Spinal cord (tissue), 10 donors: Measurements from ENCODE around the gene ANO8. TPM values are rescaled to one million over a fixed set of nuclear protein-coding genes. Genes with fewer than 3 reads are reported as not detected.

Source experiments
- DNase-seq, 6 donors: peaks; one replicate each; pipeline versions ENCODE4 v3.0.0 to v3.0.0-alpha.2; 2013 to 2015; ENCODE audit warnings: low spot score in 6 of 6, low read depth in 4 of 6
- H3K27ac ChIP-seq: one replicate; pipeline ENCODE4 v1.5.1; 2013; ENCODE audit warnings: low read depth, low read length, control low read depth
- H3K27me3 ChIP-seq: one replicate; pipeline ENCODE4 v1.6.1; 2013; ENCODE audit warnings: low read length; ENCODE audit not compliant: control insufficient read depth, insufficient read depth
- H3K36me3 ChIP-seq: one replicate; pipeline ENCODE4 v1.6.1; 2013; ENCODE audit warnings: low read length; ENCODE audit not compliant: control insufficient read depth, insufficient read depth
- H3K4me1 ChIP-seq: one replicate; pipeline ENCODE4 v1.6.1; 2013; ENCODE audit warnings: low read length; ENCODE audit not compliant: control insufficient read depth, insufficient read depth
- H3K4me3 ChIP-seq: one replicate; pipeline ENCODE4 v1.5.1; 2013; ENCODE audit warnings: low read depth, low read length, control low read depth
- H3K9me3 ChIP-seq: one replicate; pipeline ENCODE4 v1.6.1; 2013; ENCODE audit warnings: low read length; ENCODE audit not compliant: control insufficient read depth, insufficient read depth
- WGBS: methylation state at CpG from one replicate; pipeline ENCODE4 v1.1.5; 2013; ENCODE audit warnings: missing lambda C conversion rate; ENCODE audit not compliant: insufficient coverage; 5-methylcytosine and 5-hydroxymethylcytosine counted together
- polyA plus RNA-seq, 2 donors: library from polyadenylated mRNA; unstranded; fragments of 120-200 nt; gene quantifications; one replicate each; pipeline ENCODE4 v1.2.1, GENCODE V29; 2013; ENCODE audit not compliant: insufficient read length in 2 of 2
- total RNA-seq, 2 donors: library from RNA; depleted of rRNA in 1 of 2; stranded (reverse); fragments of 120-200 nt in 1 of 2; fragments of >200 nt in 1 of 2; gene quantifications; one replicate each; pipeline versions ENCODE4 v1.2.3 to v1.2.4, GENCODE V29; 2013 to 2014
- donor health status: healthy.

ANO8 gene
- total and polyA plus RNA-seq, 4 donors, result 12.9 to 77.6 (median 39.5) TPM

DNA sequence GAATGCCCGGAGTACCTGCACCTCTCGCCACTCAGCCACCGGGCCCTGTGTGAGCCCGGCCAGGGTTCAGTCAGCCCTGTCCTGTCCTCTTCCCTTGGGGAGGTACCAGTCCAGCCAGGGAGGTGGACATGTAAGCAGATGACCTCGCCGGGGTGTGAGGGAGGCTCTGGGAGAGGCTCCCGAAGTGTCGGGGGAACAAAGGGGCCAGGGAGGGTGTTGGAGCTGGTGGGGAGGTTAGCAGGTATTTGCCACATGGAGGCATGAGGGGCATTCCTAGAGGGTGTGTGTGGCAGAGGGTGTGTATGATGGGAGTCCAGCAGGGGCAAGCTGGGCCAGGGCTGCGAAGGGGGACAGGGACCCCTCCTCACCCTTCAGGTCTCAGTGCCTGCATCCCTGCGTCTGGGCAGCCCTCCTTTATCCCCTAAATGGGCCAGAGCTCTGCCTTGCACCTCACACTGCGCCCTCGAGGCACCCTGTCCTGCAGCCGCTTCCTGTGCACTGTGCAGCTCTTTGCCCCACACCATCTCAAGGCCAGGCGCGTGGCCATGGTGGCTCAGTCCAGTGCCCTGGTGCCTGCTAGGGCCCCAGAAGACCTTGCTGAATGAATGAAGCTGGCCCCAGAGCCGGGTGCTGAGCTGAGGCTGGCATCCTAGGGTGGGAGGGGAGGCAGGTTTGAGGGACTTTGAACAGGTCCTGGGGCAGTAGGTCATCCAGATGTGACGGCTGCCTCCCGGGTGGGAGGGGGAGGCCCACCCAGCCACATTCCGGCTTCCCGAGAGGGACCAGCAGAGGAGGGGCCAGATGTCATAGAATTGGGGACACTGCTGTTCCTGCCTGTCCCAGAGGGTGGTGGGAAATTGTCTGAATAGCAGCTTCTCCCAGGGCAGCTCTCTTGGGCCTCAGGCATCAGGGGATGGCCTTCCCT is 22.2 kb downstream of the ANO8 start:
- Histone ChIP-seq H3K27ac (no peak overlapping the region), H3K36me3 (peaks cover 61% of the 10 kb centered on the region), H3K9me3 (no peaks in the 10 kb centered on the region), H3K4me1 (peaks cover 28% of the 10 kb centered on the region), H3K4me3 (no peak overlapping the region), H3K27me3 (no peaks in the 10 kb centered on the region)
- 92% methylated on average over 20 of the region's 20 CpGs for WGBS
- no peak for DNase-seq

DNA sequence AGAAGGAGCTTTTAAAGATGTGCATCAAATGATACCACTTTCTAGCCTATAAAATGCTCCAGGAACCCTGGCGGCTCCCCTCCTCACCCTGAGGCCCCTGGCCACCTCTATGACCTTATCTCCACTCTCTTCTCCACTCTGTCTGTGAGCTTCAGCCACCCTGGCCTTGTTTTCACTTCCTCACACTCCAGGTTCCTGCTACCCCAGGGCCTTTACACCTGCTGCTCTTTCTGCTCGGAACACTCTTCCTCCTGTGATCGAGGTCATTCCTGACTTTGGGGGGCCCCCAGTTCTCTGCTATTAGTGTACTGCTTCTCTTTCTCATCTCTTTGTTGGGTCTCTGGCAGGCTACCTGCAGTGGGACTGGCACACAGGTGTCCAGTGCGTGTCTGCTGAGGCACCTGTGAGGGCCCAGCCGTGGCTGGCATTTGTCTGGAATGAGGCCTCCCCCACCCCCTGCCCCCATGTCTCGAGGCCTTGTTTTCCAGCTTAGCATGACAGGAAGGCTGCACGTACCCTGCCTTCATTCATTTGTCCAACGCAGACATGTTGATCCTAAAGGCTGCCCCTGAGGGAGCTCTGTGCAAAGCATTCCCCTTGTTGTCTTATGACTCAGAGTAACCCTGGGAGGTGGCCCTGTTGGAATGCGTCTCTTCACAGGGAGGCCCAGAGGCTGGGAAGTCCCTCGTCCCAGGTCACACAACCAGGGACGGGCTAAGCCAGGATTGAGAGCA is 23.0 kb downstream of the ANO8 start:
- H3K4me1 ChIP-seq, result peaks cover 37% of the 10 kb centered on the region
- peaks cover 53% of the 10 kb centered on the region for H3K36me3 ChIP-seq
- H3K4me3 ChIP-seq, result no peak overlapping the region
- 80% methylated on average over 11 of the region's 11 CpGs for WGBS
- DNase-seq, result no peak
- H3K27me3 ChIP-seq, result no peaks in the 10 kb centered on the region
- no peaks in the 10 kb centered on the region for H3K9me3 ChIP-seq
- no peak overlapping the region for H3K27ac ChIP-seq

DNA sequence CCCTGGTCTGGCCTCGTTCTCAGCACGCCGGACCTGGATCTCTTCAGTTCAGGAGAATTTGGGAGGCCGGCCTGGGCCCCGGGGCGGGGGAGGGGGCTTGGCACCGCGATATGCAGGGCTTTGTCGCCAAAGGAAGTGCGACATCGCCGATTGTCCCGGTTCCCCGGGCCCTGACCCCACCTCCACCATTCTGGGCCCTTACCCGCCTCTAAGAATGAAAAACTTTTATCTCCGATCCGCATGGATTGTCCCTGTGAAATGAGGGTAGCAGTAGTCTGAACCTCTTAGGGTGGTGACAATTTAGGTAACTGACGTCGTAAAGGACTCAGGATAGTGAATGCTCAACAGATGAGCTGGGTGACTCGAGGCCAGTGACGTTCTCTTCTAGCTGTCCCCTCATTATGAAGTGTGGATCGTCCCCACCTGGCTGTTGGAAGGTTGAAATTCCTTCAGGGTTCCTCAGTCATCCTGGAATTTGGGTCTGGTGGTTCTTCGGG is 24.6 kb downstream of the ANO8 start:
- H3K4me1 ChIP-seq, result peaks cover 49% of the 10 kb centered on the region

DNA sequence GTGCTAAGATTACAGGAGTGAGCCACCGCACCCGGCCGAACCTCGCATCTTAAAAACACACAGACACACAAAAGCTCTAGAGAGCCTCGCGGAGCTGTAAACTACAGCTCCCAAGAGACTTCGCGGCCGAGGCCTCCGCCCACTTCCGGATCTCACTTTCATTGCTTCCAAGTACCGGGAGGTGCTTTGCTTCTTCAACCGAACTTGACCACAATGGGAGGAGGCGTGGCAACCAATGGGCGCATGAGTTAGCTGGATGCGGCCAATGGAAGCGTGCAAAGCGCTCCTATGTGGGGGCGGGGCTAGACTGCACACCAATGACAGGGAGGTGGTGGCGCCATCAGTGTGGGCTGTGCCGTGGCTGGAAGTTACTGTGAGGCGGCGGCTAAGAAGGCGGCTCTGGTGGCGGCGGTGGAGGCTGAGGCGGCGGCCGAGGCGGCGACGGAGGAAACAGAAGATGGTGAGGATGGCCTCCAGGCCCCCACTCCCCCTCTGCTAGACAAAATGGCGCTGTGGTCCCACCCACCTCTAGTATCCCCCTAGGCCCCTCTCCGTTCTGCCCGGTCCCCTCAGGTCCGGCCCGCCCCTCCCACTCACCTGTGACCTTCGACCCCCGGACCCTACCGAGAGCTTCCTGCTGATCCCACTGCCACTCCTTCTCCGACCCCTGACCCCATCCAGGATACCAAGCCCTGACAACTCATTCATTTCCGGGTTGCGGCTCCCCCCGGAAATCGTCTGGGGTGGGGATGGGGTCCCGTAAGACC is 25.3 kb downstream of the ANO8 start, which contains the start of gene DDA1:
TSS of gene DDA1 (plus strand) at position 366 of the 767 bp plus-strand sequence. CDS start at position 458, 92 bp downstream.
- DNase-seq, result peak; percentile 96 to 100 (median 100)
- H3K27ac ChIP-seq, result peak within 1 kb of the TSS; percentile 20
- peaks cover 35% of the 10 kb centered on the region for H3K36me3 ChIP-seq
- H3K27me3 ChIP-seq, result no peaks in the 10 kb centered on the region
- whole genome bisulfite sequencing, result 0% methylated on average over 38 of the region's 46 CpGs
- peaks cover 56% of the 10 kb centered on the region for H3K4me1 ChIP-seq
- peak within 1 kb of the TSS; percentile 87 for H3K4me3 ChIP-seq
- H3K9me3 ChIP-seq, result no peaks in the 10 kb centered on the region

More for the DNA sequence above, 24.6 kb downstream of the ANO8 start:
- peak overlapping the region; percentile 87 for H3K4me3 ChIP-seq
- peaks cover 40% of the 10 kb centered on the region for H3K36me3 ChIP-seq
- H3K27me3 ChIP-seq, result no peaks in the 10 kb centered on the region
- DNase-seq, result no peak
- H3K9me3 ChIP-seq, result no peaks in the 10 kb centered on the region
- peak overlapping the region; percentile 20 for H3K27ac ChIP-seq
- WGBS, result 2% methylated on average over 13 of the region's 23 CpGs

DNA sequence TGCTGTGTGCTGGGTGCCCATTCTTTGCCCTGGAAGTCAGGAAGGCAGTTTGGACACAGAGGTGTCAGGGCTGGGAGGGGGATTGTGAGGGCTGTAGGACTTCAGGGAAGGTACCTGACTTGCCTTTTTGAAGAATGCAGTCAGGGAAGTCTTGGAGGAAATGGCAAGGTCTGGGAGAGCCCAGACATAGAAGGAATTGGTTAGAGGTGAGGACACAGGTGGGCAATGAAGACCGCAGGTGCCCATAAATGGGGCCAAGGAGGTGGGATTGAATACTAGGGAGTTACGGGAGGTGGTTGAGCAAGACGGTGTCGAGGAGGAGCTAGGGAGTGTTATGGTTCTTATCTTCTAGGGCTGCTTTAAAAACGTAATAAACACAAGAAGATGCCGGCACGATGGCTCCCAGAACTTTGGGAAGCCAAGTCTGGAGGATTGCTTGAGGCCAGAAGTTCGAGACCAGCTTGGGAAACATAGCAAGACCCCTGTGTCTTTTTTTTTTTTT is 26.7 kb downstream of the ANO8 start:
- Histone ChIP-seq H3K4me1 (peaks cover 67% of the 10 kb centered on the region), H3K9me3 (no peaks in the 10 kb centered on the region), H3K36me3 (peaks cover 21% of the 10 kb centered on the region), H3K27ac (no peak overlapping the region), H3K27me3 (no peaks in the 10 kb centered on the region), H3K4me3 (no peak overlapping the region)
- 96% methylated on average over 8 of the region's 8 CpGs for WGBS
- DNase-seq, result no peak

DNA sequence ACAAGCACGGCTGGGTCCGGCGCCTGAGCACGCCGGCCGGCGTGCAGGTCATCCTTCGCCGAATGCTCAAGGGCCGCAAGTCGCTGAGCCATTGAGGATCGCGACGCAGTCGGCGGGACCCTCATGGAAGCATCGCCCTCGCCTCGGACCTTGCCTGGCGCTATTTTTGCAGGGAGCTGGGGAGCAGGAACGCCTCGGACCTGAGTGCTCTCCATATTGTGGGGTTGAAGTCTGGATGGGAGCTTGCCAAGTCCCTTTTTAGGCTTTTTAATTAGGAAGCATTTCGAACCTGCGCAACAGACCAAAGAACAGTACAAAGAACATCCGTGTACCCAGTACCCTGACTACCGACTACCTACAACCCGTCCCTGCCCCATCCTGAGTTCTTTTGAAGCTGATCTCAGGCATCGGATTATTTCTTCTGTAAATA is 28.4 kb downstream of the ANO8 start:
- H3K4me3 ChIP-seq, result peak overlapping the region; percentile 76
- DNase-seq, result no peak
- WGBS, result 3% methylated on average over 27 of the region's 28 CpGs
- H3K27ac ChIP-seq, result peak overlapping the region; percentile 85
- H3K9me3 ChIP-seq, result no peaks in the 10 kb centered on the region
- H3K4me1 ChIP-seq, result peaks cover 69% of the 10 kb centered on the region
- peaks cover 10% of the 10 kb centered on the region for H3K36me3 ChIP-seq
- no peaks in the 10 kb centered on the region for H3K27me3 ChIP-seq

DNA sequence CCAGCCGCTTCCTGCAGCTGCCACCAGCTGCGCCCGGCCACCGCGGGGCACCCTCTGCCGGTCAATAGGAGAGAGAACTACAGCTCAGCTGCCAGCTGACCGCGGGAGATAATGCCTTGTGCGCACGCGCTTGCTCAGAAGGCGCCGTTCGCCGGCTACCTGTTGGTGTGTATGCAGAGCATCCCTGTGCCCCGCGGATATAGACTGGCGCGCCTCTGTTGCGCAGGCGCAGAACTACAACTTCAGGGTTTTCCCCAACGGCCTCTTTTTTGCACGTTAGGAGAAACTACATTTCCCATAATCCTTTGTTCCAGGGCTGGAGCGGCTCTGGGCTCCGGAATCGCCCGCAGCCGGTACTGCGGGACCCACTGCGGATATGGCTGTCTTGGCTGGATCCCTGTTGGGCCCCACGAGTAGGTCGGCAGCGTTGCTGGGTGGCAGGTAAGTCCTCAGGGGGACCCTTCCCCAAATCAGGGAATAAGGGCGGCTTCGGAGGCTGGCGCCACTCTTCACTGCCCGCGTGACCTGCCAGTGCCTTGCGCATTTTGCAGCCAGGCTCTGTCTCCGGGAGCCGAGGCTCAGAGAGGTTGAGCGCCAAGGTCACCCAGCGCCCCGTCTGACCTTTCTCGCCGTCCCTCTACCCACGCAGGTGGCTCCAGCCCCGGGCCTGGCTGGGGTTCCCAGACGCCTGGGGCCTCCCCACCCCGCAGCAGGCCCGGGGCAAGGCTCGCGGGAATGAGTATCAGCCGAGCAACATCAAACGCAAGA is 29.0 kb downstream of the ANO8 start, which contains the start of gene MRPL34:
TSS of gene MRPL34 (plus strand) at position 356 of the 768 bp plus-strand sequence. CDS start at position 377, 21 bp downstream.
- Histone ChIP-seq H3K9me3 (no peaks in the 10 kb centered on the region), H3K36me3 (peaks cover 11% of the 10 kb centered on the region), H3K27me3 (no peaks in the 10 kb centered on the region), H3K4me3 (peak within 1 kb of the TSS; percentile 76), H3K27ac (peak within 1 kb of the TSS; percentile 85), H3K4me1 (peaks cover 64% of the 10 kb centered on the region)
- DNase-seq, result peak; percentile 91 to 100 (median 96)
- under 1% methylated on average over 55 of the region's 55 CpGs for WGBS

DNA sequence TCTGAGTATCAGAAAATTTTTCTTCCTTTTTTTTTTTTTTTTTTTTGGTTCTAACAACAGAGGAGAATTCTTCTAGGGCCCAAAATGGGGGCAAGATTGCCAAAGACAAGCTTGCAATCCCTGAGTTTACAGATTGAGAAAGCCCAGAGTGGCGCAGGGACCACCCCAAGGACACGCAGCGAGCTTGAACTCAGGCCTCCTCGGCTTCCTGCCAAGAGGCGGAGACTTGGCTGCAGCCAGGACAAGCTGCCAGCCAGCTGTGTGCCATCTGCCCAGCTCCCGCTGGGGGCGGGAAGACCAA is 29.5 kb downstream of the ANO8 start:
- Histone ChIP-seq H3K27me3 (no peaks in the 10 kb centered on the region), H3K4me1 (peaks cover 62% of the 10 kb centered on the region), H3K9me3 (no peaks in the 10 kb centered on the region), H3K4me3 (peak overlapping the region; percentile 76), H3K27ac (peak overlapping the region; percentile 85), H3K36me3 (peaks cover 16% of the 10 kb centered on the region)
- WGBS, result 4% methylated on average over 7 of the region's 7 CpGs
- no peak for DNase-seq
